ENCODE results near the gene SPCS1. TPM values are rescaled to one million over a fixed set of nuclear protein-coding genes. Genes with fewer than 3 reads are reported as not detected.

SPCS1 gene
- total and polyA plus RNA-seq, 9 of the 15 experiments (the other 6 are each of a cell fraction or from before 2014, with no cell fraction given) = 73.9 to 567 (median 127) TPM

- Histone ChIP-seq H3K9me3 (replicated peaks; ENCODE audit: control insufficient read depth, insufficient read depth, low read depth, low read length) (no peaks in the 10 kb centered on the region), H3K4me3 (no peak overlapping the region), H3K27ac (ENCODE audit: extremely low read depth, low read depth, low read length) (peak overlapping the region; percentile 55; the same call in 1 of the 3 replicates), H4K20me1 (replicated peaks; ENCODE audit: control insufficient read depth, insufficient read depth, low read length) (no peaks in the 10 kb centered on the region), H3K9me1 (ENCODE audit: control insufficient read depth, insufficient read depth, low read length) (no peaks in the 10 kb centered on the region), H3K4me2 (ENCODE audit: insufficient read depth, low read length) (no peak overlapping the region), H3K79me2 (ENCODE audit: control insufficient read depth, insufficient read depth, low read length) (peaks cover 61% of the 10 kb centered on the region), H3K27me3 (ENCODE audit: control insufficient read depth in 2 of 2, insufficient read depth in 2 of 2, low read length in 2 of 2) (no peaks in the 10 kb centered on the region), H3K4me1 (replicated peaks in 1 of 2; ENCODE audit: control insufficient read depth in 2 of 2, insufficient read depth in 2 of 2, low read length in 2 of 2) (peaks cover 0 to 28% of the 10 kb centered on the region in 2 experiments; a peak in 2 of 5 replicates), H3K36me3 (ENCODE audit: control insufficient read depth, insufficient read depth, low read length) (peaks cover 42% of the 10 kb centered on the region), H2AFZ (ENCODE audit: low read depth, low read length) (peak overlapping the region; percentile 47; the same call in 1 of the 2 replicates), H3K9ac (ENCODE audit: insufficient read depth in 1 of 2, low read depth in 2 of 2, low read length in 2 of 2) (peak overlapping the region in 1 of 2 experiments; percentile 24; a peak in 1 of 4 replicates)
- intact Hi-C loops (cut with micrococcal nuclease) (loop anchor here (2.0 to 10.0 kb wide), 3 partner anchors 145 to 227 kb away; partner anchors contain the start of genes NISCH, TNNC1 and UQCC5), in situ Hi-C loops (cut with MboI) (no loop called here)
- BruUV-seq (replicated peaks) = no TSS peak
- peak; percentile 64 for ATAC-seq
- POLR2A ChIA-PET = no interaction called here
- DNase-seq (ENCODE audit: extremely low read depth in 1 of 4, low spot score in 3 of 4) = peak; percentile 44 to 68 (median 45)
- peak; percentile 87 for FAIRE-seq
- CTCF ChIA-PET (ENCODE audit: low intra/inter-chr PET ratio) = interaction anchor here (0.6 to 0.7 kb wide), 2 partner anchors 200 to 268 kb away, joined by 5 to 6 read pairs; no protein-coding TSS in a partner anchor
- TF ChIP-seq ZNF639 (CRISPR knock-in tag; conservative IDR thresholded peaks at IDR 0.05 in 1 of 2, IDR thresholded peaks at IDR 0.05 in 1 of 2) (0 out of 4 replicates have a peak, but pooled peaks of 1 of the 2 experiments have one; percentile 33), HSF4 (CRISPR knock-in tag; IDR thresholded peaks at IDR 0.05; ENCODE audit: borderline replicate concordance) (no peak), LCOR (CRISPR knock-in tag; IDR thresholded peaks at IDR 0.05) (no peak), ZNF12 (CRISPR knock-in tag; IDR thresholded peaks at IDR 0.05) (no peak), SMC3 (conservative IDR thresholded peaks at IDR 0.05; ENCODE audit: insufficient read depth, low read depth, low read length) (peak; percentile 34; the same call in 1 of the 2 replicates), ZBTB8A (IDR thresholded peaks at IDR 0.05; ENCODE audit: partially characterized antibody) (no peak), NEUROD1 (IDR thresholded peaks at IDR 0.05; ENCODE audit: borderline replicate concordance, low read depth, low read length, partially characterized antibody) (no peak), PML (IDR thresholded peaks at IDR 0.05; ENCODE audit: low read length) (no peak), MCM7 (IDR thresholded peaks at IDR 0.05) (no peak), NFRKB (IDR thresholded peaks at IDR 0.05; ENCODE audit: low read depth) (no peak), LARP7 (IDR thresholded peaks at IDR 0.05) (no peak), RCOR1 (IDR thresholded peaks at IDR 0.05; ENCODE audit: borderline replicate concordance in 1 of 2, low read depth in 2 of 2, low read length in 2 of 2) (0 out of 4 replicates have a peak, but pooled peaks of 1 of the 2 experiments have one; percentile 45), MYC (IDR thresholded peaks at IDR 0.05; ENCODE audit: low read depth, low read length) (peak; percentile 54), MYC (CRISPR knock-in tag; IDR thresholded peaks at IDR 0.05; ENCODE audit: borderline replicate concordance, low read depth) (no peak), NR2C2 (CRISPR knock-in tag; IDR thresholded peaks at IDR 0.05) (no peak), NR2C2 (tag; IDR thresholded peaks at IDR 0.05) (peak; percentile 43), PTRF (tag; IDR thresholded peaks at IDR 0.05) (no peak), RBM39 (optimal IDR thresholded peaks at IDR 0.05; ENCODE audit: low read depth, low read length) (no peak), L3MBTL2 (IDR thresholded peaks at IDR 0.05) (peak; percentile 49; the same call in 1 of the 2 replicates)
Measured at GRCh38 chr3:52682016-52682415, 23.9 kb upstream of the SPCS1 start.

All from K562 (cell line).